Testis (tissue), 3 donors: ENCODE data around the gene MAST4. TPM values are rescaled to one million over a fixed set of nuclear protein-coding genes. Genes with fewer than 3 reads are reported as not detected.

Source experiments
- DNase-seq: peaks from one replicate; pipeline ENCODE4 v3.0.0-alpha.2; 2019
- H3K27ac ChIP-seq, 2 donors: fragments of 200-600 bp; sonication (generic); one replicate each; pipeline ENCODE4 v1.5.1; 2019
- H3K27me3 ChIP-seq: fragments of 200-600 bp; sonication (generic); one replicate; pipeline ENCODE4 v1.5.1; 2019
- H3K36me3 ChIP-seq: fragments of 200-600 bp; sonication (generic); one replicate; pipeline ENCODE4 v1.5.1; 2017; ENCODE audit warnings: low read depth; ENCODE audit errors: missing control alignments
- H3K4me1 ChIP-seq: fragments of 200-600 bp; sonication (generic); one replicate; pipeline ENCODE4 v1.5.1; 2019
- H3K4me3 ChIP-seq, 2 donors: fragments of 200-600 bp; sonication (generic); one replicate each; pipeline ENCODE4 v1.5.1; 2017 to 2019
- H3K9me3 ChIP-seq: fragments of 200-600 bp; sonication (generic); one replicate; pipeline ENCODE4 v1.5.1; 2017
- POLR2A ChIP-seq: fragments of 450-650 bp; IDR thresholded peaks from one replicate; pipeline ENCODE4 v1.6.1; 2017; ENCODE audit warnings: antibody characterized with exemption, mild to moderate bottlenecking, moderate library complexity
- WGBS, 2 donors: methylation state at CpG; one replicate each; pipeline ENCODE4 v1.1.5; 2018; 5-methylcytosine and 5-hydroxymethylcytosine counted together
- intact Hi-C: fragments of 100-400 bp; cut with DNase I; formaldehyde crosslinking; loops from one replicate; pipeline ENCODE4 v1.15.1; 2023; ENCODE audit warnings: low total_unique reads
- polyA plus RNA-seq: library from polyadenylated mRNA; stranded (reverse); fragments of 350-450 nt; fragmentation: Illumina TruSeq; extraction: RNeasy Lipid Tissue Mini Kit (QIAGEN cat#74804); gene quantifications from one replicate; pipeline ENCODE4 v1.2.3, GENCODE V29; 2014; ENCODE audit warnings: low read depth, low replicate concordance; ENCODE audit not compliant: insufficient read depth
- total RNA-seq, 2 donors: library from RNA; depleted of rRNA; stranded (reverse); fragments of >200 nt; gene quantifications; one replicate each; pipeline ENCODE4 v1.2.3, GENCODE V29; 2016
- TF ChIP-seq, protein P1 (sequence below), 3 experiments: fragments of 450-650 bp in 2 of 3; fragments of 200-600 bp in 1 of 3; sonication (generic) in 1 of 3; IDR thresholded peaks; one replicate each; pipeline ENCODE4 v1.5.1; 2016 to 2019; ENCODE audit warnings: antibody characterized with exemption in 3 of 3, mild to moderate bottlenecking in 2 of 3, moderate library complexity in 1 of 3

The MAST4 gene
- total and polyA plus RNA-seq, 3 donors from 2014 or later = 27.2 to 56.4 (median 51.4) TPM

DNA sequence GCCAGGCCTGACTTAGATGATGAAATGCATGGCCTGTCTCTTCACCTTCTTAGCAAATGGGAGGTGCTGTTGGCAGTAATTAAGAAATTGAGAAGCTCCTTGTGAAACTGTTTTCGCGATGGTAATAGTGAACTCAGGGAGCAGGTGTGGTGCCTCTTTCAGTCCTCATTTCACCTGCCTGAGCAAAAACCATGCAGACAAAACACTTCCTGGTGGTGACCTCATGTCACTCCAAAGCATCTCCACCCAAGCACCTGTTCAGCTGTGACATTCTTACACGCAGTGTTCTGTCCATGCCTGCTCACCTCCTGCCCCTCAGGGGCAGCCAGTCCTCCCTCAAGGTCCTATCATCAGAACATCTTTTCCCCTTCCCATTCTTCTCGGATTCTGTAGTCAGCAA lies 453.9 kb downstream of the MAST4 start:
- Histone ChIP-seq H3K36me3 (no peaks in the 10 kb centered on the region), H3K27ac (peak overlapping the region in 1 of 2 donors; percentile 65), H3K9me3 (no peaks in the 10 kb centered on the region), H3K4me3 (no peak overlapping the region), H3K27me3 (no peaks in the 10 kb centered on the region), H3K4me1 (peaks cover 34% of the 10 kb centered on the region)
- no peak for TF ChIP-seq POLR2A
- TF ChIP-seq, protein P1, sequence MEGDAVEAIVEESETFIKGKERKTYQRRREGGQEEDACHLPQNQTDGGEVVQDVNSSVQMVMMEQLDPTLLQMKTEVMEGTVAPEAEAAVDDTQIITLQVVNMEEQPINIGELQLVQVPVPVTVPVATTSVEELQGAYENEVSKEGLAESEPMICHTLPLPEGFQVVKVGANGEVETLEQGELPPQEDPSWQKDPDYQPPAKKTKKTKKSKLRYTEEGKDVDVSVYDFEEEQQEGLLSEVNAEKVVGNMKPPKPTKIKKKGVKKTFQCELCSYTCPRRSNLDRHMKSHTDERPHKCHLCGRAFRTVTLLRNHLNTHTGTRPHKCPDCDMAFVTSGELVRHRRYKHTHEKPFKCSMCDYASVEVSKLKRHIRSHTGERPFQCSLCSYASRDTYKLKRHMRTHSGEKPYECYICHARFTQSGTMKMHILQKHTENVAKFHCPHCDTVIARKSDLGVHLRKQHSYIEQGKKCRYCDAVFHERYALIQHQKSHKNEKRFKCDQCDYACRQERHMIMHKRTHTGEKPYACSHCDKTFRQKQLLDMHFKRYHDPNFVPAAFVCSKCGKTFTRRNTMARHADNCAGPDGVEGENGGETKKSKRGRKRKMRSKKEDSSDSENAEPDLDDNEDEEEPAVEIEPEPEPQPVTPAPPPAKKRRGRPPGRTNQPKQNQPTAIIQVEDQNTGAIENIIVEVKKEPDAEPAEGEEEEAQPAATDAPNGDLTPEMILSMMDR (IDR thresholded peaks at IDR 0.05) = no peak
- intact Hi-C loops = no loop called here
- no peak for DNase-seq
- 77 to 79% methylated on average over 4 of the region's 4 CpGs for WGBS, 2 donors

DNA sequence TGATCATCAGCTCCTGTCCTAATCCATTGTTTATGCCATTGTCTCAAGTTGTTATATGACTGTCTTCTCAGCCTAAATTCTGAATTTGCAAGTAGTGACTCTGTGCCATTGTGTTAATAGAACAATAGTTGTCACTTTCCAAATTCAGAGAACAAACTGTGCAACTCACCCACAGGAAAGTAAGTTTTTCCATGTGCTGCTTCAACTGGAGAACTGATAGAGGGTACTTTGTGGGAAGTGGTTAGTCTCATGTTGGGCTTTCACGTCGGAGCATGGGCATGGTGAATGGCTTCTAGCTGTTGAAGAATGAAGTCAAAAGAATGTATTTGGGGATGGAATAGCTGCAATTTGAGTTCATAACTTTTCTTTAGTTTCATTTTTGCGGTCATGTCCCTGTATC lies 454.4 kb downstream of the MAST4 start:
- intact Hi-C loops = no loop called here
- H3K27ac ChIP-seq = peak overlapping the region; percentile 39 to 65
- no peaks in the 10 kb centered on the region for H3K27me3 ChIP-seq
- H3K9me3 ChIP-seq = no peaks in the 10 kb centered on the region
- no peaks in the 10 kb centered on the region for H3K36me3 ChIP-seq
- TF ChIP-seq, protein P1 (IDR thresholded peaks at IDR 0.05) = no peak
- TF ChIP-seq POLR2A = no peak
- WGBS, 2 donors = 48 to 71% methylated on average over 3 of the region's 3 CpGs
- H3K4me1 ChIP-seq = peaks cover 34% of the 10 kb centered on the region
- H3K4me3 ChIP-seq = no peak overlapping the region
- DNase-seq = no peak

DNA sequence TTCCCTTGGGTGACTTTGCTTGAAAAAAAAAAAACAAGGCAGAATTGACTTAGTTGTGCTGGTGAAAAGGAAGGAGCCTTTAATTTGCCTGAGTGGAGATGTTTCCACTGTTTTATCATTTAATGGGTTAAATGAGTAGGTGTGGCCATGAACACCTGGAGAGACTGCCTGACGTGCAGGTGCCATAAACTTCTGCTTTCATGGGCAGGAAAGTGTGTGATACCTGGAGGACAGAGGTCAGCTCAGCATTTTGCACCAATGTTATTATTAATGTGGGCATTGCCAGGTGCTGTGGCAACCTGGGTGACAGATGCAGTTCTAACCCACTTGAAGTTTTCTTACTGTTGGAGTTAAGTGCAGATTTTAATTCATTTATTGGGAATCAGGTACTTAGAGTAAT lies 455.0 kb downstream of the MAST4 start:
- intact Hi-C loops = no loop called here

DNA sequence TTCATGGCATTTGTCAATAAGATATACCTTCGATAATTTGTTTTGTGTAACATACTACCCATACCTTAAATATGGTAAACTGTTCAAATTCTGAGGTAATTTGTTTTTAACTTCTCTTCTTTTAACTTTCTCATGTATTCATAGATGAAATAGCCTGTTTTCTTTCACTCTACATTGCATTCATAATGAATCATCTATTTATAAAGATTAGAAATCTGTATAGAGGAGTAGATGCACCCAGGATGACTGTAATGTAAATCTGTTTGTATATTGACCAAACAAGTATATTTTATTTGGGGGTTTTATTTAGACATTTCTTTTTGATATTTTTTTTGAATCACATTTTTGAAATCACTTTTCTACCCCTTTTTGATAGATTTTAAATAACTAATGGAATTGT lies 455.8 kb downstream of the MAST4 start:
- intact Hi-C loops = no loop called here
- no peaks in the 10 kb centered on the region for H3K9me3 ChIP-seq
- TF ChIP-seq POLR2A = no peak
- TF ChIP-seq, protein P1 (IDR thresholded peaks at IDR 0.05) = no peak
- no peak for DNase-seq
- H3K27me3 ChIP-seq = no peaks in the 10 kb centered on the region
- H3K4me3 ChIP-seq = no peak overlapping the region
- H3K36me3 ChIP-seq = no peaks in the 10 kb centered on the region
- peak overlapping the region in 1 of 2 donors; percentile 17 for H3K27ac ChIP-seq
- peaks cover 26% of the 10 kb centered on the region for H3K4me1 ChIP-seq
- WGBS, 2 donors = 84 to 93% methylated on average over 1 of the region's 1 CpG

More for the DNA sequence above, 455.0 kb downstream of the MAST4 start:
- Histone ChIP-seq H3K9me3 (no peaks in the 10 kb centered on the region), H3K36me3 (no peaks in the 10 kb centered on the region), H3K27ac (peak overlapping the region; percentile 38 to 39), H3K4me3 (no peak overlapping the region), H3K4me1 (peaks cover 34% of the 10 kb centered on the region), H3K27me3 (no peaks in the 10 kb centered on the region)
- TF ChIP-seq, protein P1 (IDR thresholded peaks at IDR 0.05) = no peak
- TF ChIP-seq POLR2A = no peak
- no peak for DNase-seq
- 52 to 62% methylated on average over 1 of the region's 1 CpG for WGBS, 2 donors

DNA sequence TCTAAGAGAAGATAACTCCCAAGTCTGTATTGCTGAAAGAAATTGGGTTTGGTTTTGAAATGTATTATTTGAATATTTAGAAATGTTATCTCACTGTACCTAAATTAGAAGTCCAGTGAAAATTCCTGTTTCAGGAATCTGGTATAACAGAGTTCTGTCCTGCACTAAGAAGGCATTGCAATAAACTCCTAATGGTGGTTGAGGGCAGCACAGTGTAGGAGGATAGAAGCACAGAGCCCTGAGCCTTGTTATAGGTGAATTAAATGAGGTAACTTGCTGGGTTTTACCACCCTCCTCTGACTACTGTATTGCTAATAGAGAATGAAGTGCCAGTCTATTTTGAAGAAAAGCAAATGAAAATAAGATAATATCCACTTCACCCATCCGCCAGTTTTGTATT lies 457.0 kb downstream of the MAST4 start:
- 50 to 62% methylated on average over 1 of the region's 1 CpG for WGBS, 2 donors
- TF ChIP-seq POLR2A = no peak
- TF ChIP-seq, protein P1 (IDR thresholded peaks at IDR 0.05) = no peak
- DNase-seq = no peak
- peaks cover 17% of the 10 kb centered on the region for H3K4me1 ChIP-seq
- H3K36me3 ChIP-seq = no peaks in the 10 kb centered on the region
- no peaks in the 10 kb centered on the region for H3K9me3 ChIP-seq
- intact Hi-C loops = no loop called here
- no peaks in the 10 kb centered on the region for H3K27me3 ChIP-seq
- no peak overlapping the region for H3K4me3 ChIP-seq
- no peak overlapping the region for H3K27ac ChIP-seq
